Transverse colon (tissue), 4 donors: ENCODE data around the gene UNC5B. TPM values are rescaled to one million over a fixed set of nuclear protein-coding genes. Genes with fewer than 3 reads are reported as not detected.

ENCODE experiments used
- DNase-seq: peaks from one replicate; pipeline ENCODE4 v3.0.0-alpha.2; 2019
- H3K27ac ChIP-seq, 4 donors: fragments of 200-600 bp; sonication (generic); 2 replicates each; pipeline ENCODE4 v1.5.1; 2016 to 2018; ENCODE audit warnings: inconsistent platforms in 4 of 4
- H3K27me3 ChIP-seq: fragments of 200-600 bp; sonication (generic); 2 replicates; pipeline ENCODE4 v1.5.1; 2017; ENCODE audit warnings: inconsistent platforms
- H3K36me3 ChIP-seq, 4 donors: fragments of 200-600 bp; sonication (generic); 2 replicates each; pipeline ENCODE4 v1.5.1; 2017 to 2019; ENCODE audit warnings: inconsistent platforms in 4 of 4
- H3K4me1 ChIP-seq, 4 donors: fragments of 200-600 bp; sonication (generic); 2 replicates each; pipeline ENCODE4 v1.5.1; 2017 to 2020; ENCODE audit warnings: inconsistent platforms in 4 of 4
- H3K4me3 ChIP-seq, 4 donors: fragments of 200-600 bp; sonication (generic); 1 replicate in 1 of 4; 2 replicates in 3 of 4; pipeline versions ENCODE4 v1.5.1 to v1.6.1; 2017 to 2019; ENCODE audit warnings: inconsistent platforms in 4 of 4
- H3K9me3 ChIP-seq, 2 donors: fragments of 200-600 bp; sonication (generic); 2 replicates each; pipeline ENCODE4 v1.5.1; 2017 to 2019; ENCODE audit warnings: inconsistent platforms in 2 of 2
- EP300 ChIP-seq: sonication (generic); formaldehyde crosslinking; IDR thresholded peaks from one replicate; pipeline ENCODE4 v1.6.1; 2017; ENCODE audit warnings: antibody characterized with exemption, low read depth
- POLR2A ChIP-seq: fragments of 450-650 bp; IDR thresholded peaks from one replicate; pipeline ENCODE4 v1.6.1; 2016; ENCODE audit warnings: antibody characterized with exemption, mild to moderate bottlenecking, moderate library complexity
- POLR2AphosphoS5 ChIP-seq, 3 donors: sonication (generic); formaldehyde crosslinking; IDR thresholded peaks; one replicate each; pipeline ENCODE4 v1.6.1; 2016; ENCODE audit warnings: antibody characterized with exemption in 3 of 3
- WGBS, 2 donors: methylation state at CpG; one replicate each; pipeline ENCODE4 v1.1.5; 2018; ENCODE audit warnings: low coverage in 1 of 2; 5-methylcytosine and 5-hydroxymethylcytosine counted together
- in situ Hi-C, 4 donors: fragments of 200-750 bp; cut with MboI; loops; one replicate each; pipeline versions ENCODE4 v1.15.0 to v1.15.1; 2017; ENCODE audit warnings: low sequenced_read_pairs in 3 of 4, low pct_ligation_motif_present in 1 of 4, low pct_unique_long_range_greater_than_20kb in 1 of 4
- intact Hi-C: fragments of 100-400 bp; cut with DNase I; formaldehyde crosslinking; loops from one replicate; pipeline ENCODE4 v1.15.1; 2023; ENCODE audit warnings: low total_unique reads
- total RNA-seq, 4 donors: library from RNA; depleted of rRNA; stranded (reverse); fragments of >200 nt; gene quantifications; one replicate each; pipeline ENCODE4 v1.1.0, GENCODE V29; 2016
- TF ChIP-seq, protein P1 (sequence below), 5 experiments: fragments of 200-600 bp in 3 of 5; fragments of 450-650 bp in 2 of 5; sonication (generic) in 3 of 5; IDR thresholded peaks; 1 replicate in 2 of 5; 2 replicates in 3 of 5; pipeline ENCODE4 v1.5.1; 2016 to 2017; ENCODE audit warnings: antibody characterized with exemption in 5 of 5, inconsistent platforms in 3 of 5, mild to moderate bottlenecking in 2 of 5, moderate library complexity in 1 of 5

The UNC5B gene
- total RNA-seq, 4 donors from 2014 or later, result 12.3 to 74.1 (median 41.2) TPM

DNA sequence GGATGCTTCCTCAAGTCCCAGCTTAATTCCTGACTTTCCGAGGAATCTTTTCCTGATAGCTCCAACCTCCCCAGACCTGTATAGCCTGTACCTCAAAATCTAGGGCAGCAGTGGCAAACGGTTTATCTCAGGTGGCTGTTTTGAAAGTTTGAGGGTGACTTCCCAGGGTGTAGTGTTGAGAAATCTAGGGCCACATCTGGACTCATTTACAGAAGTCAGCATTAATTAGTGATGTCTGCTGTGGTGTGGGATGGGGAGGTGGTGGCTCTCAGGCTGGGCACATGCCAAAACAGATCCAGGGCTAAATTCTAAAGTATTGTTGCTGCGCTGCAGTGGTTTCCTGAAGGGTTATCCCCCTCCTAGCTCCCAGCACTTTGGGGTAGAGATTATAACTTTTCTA lies 38.0 kb downstream of the UNC5B start:
- TF ChIP-seq POLR2AphosphoS5 (IDR thresholded peaks at IDR 0.05) (no peak), POLR2A (no peak), EP300 (no peak)
- TF ChIP-seq, protein P1, sequence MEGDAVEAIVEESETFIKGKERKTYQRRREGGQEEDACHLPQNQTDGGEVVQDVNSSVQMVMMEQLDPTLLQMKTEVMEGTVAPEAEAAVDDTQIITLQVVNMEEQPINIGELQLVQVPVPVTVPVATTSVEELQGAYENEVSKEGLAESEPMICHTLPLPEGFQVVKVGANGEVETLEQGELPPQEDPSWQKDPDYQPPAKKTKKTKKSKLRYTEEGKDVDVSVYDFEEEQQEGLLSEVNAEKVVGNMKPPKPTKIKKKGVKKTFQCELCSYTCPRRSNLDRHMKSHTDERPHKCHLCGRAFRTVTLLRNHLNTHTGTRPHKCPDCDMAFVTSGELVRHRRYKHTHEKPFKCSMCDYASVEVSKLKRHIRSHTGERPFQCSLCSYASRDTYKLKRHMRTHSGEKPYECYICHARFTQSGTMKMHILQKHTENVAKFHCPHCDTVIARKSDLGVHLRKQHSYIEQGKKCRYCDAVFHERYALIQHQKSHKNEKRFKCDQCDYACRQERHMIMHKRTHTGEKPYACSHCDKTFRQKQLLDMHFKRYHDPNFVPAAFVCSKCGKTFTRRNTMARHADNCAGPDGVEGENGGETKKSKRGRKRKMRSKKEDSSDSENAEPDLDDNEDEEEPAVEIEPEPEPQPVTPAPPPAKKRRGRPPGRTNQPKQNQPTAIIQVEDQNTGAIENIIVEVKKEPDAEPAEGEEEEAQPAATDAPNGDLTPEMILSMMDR (IDR thresholded peaks at IDR 0.05), result no peak
- in situ Hi-C loops, result no loop called here
- no peak overlapping the region for H3K27ac ChIP-seq
- no peaks in the 10 kb centered on the region for H3K36me3 ChIP-seq
- peaks cover 35 to 75% (median 51%) of the 10 kb centered on the region in 4 donors for H3K4me1 ChIP-seq
- H3K4me3 ChIP-seq, result no peak overlapping the region
- no peak for DNase-seq
- no peaks in the 10 kb centered on the region for H3K27me3 ChIP-seq
- intact Hi-C loops, result no loop called here
- H3K9me3 ChIP-seq, result no peaks in the 10 kb centered on the region
- WGBS, 2 donors, result 81 to 83% methylated on average over 1 to 3 of the region's 3 CpGs

GRCh38 chr10:71250842-71251241 lies 38.5 kb downstream of the UNC5B start:
- H3K4me1 ChIP-seq, result peaks cover 31 to 75% (median 51%) of the 10 kb centered on the region in 4 donors
- no peak for DNase-seq
- no peaks in the 10 kb centered on the region for H3K9me3 ChIP-seq
- TF ChIP-seq EP300 (no peak), POLR2A (no peak), POLR2AphosphoS5 (IDR thresholded peaks at IDR 0.05) (no peak)
- TF ChIP-seq, protein P1 (IDR thresholded peaks at IDR 0.05), result no peak
- no peak overlapping the region for H3K4me3 ChIP-seq
- peak overlapping the region in 1 of 4 donors; percentile 82 for H3K27ac ChIP-seq
- in situ Hi-C loops (no loop called here), intact Hi-C loops (no loop called here)
- WGBS, 2 donors, result 88 to 100% methylated on average over 1 of the region's 1 CpG
- no peaks in the 10 kb centered on the region for H3K27me3 ChIP-seq
- H3K36me3 ChIP-seq, result no peaks in the 10 kb centered on the region

DNA sequence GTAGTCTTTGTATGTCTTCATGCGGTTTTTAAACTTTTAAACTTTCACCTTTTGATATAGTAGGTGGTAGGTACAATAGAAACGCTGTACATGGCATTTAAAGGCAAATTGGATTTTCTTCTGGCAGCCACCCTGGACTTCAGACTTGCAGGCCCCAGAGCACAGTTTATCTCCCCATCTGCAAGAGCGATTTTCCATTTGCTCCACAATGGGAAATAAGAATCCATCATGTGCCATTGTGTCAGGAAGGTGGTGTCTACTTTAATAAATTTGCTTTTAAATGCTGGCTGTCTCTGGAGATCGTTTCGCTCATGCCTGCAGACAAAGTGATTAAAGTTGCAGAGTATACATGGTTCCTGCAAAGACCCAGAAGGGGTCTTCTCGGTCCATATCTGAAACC lies 38.9 kb downstream of the UNC5B start:
- intact Hi-C loops, result no loop called here
- Histone ChIP-seq H3K4me3 (no peak overlapping the region), H3K27me3 (no peaks in the 10 kb centered on the region), H3K4me1 (peaks cover 28 to 75% (median 50%) of the 10 kb centered on the region in 4 donors), H3K27ac (peak overlapping the region; percentile 74 to 82 (median 80)), H3K9me3 (no peaks in the 10 kb centered on the region), H3K36me3 (no peaks in the 10 kb centered on the region)
- TF ChIP-seq POLR2AphosphoS5 (IDR thresholded peaks at IDR 0.05) (no peak), POLR2A (no peak), EP300 (no peak)
- TF ChIP-seq, protein P1 (IDR thresholded peaks at IDR 0.05), result no peak
- WGBS, 2 donors, result 79 to 90% methylated on average over 4 to 6 of the region's 6 CpGs
- in situ Hi-C loops, result no loop called here
- no peak for DNase-seq

GRCh38 chr10:71252220-71252619 lies 39.9 kb downstream of the UNC5B start:
- Histone ChIP-seq H3K27me3 (no peaks in the 10 kb centered on the region), H3K4me1 (peaks cover 32 to 77% (median 52%) of the 10 kb centered on the region in 4 donors), H3K27ac (peak overlapping the region; percentile 74 to 82 (median 80)), H3K9me3 (no peaks in the 10 kb centered on the region), H3K36me3 (no peaks in the 10 kb centered on the region), H3K4me3 (no peak overlapping the region)
- TF ChIP-seq, protein P1 (IDR thresholded peaks at IDR 0.05), result no peak
- peak; percentile 43 for TF ChIP-seq POLR2A
- no peak for TF ChIP-seq EP300
- TF ChIP-seq POLR2AphosphoS5 (IDR thresholded peaks at IDR 0.05), result peak in 2 of 3 donors; percentile 33 to 81
- peak; percentile 87 for DNase-seq
- intact Hi-C loops, result no loop called here
- in situ Hi-C loops, result no loop called here
- WGBS, 2 donors, result 41 to 58% methylated on average over 3 to 6 of the region's 6 CpGs
